Fibroblast of gingiva (primary cell): ENCODE results near the gene ZNF264.
"Not testable (repeated sequence)": the region's sequence is repeated elsewhere in the genome, so short reads cannot be mapped to it uniquely, and the experiment has no call there.

Source experiments
- DNase-seq: peaks from one replicate; pipeline ENCODE4 v3.0.0-alpha.2; 2011; ENCODE audit warnings: low read depth

Gene ZNF264

GRCh38 chr19:57191141-57192076, at the start of gene ZNF264:
Gene ZNF264, plus strand, starts transcription at chr19:57191500. Its CDS starts 414 bp downstream, at chr19:57191914.
- DNase-seq = peak; percentile 84

GRCh38 chr19:57141699-57142098, 49.6 kb upstream of the ZNF264 start:
- no peak for DNase-seq

GRCh38 chr19:57152921-57153320, 38.4 kb upstream of the ZNF264 start:
- no peak for DNase-seq

- no peak for DNase-seq
Observed at GRCh38 chr19:57161985-57162539, 29.2 kb upstream of the ZNF264 start.

- DNase-seq = no peak
Observed at GRCh38 chr19:57165846-57166245, 25.5 kb upstream of the ZNF264 start.

- DNase-seq = no peak
Observed at GRCh38 chr19:57167385-57167784, 23.9 kb upstream of the ZNF264 start, which contains the start of gene DUXA. Gene DUXA, minus strand, starts transcription at chr19:57167485. Its CDS starts 42 bp downstream, at chr19:57167443.

- DNase-seq = peak; percentile 9
Observed at GRCh38 chr19:57171551-57172081, 19.7 kb upstream of the ZNF264 start.

- DNase-seq = no peak
Observed at GRCh38 chr19:57190301-57190700, 999 bp upstream of the ZNF264 start.

- no peak for DNase-seq
Observed at GRCh38 chr19:57192077-57192420, 749 bp downstream of the ZNF264 start.

- no peak for DNase-seq
Observed at GRCh38 chr19:57192993-57193392, 1.7 kb downstream of the ZNF264 start.

GRCh38 chr19:57197874-57198273, 6.6 kb downstream of the ZNF264 start:
- not testable (repeated sequence) for DNase-seq

GRCh38 chr19:57202160-57202559, 10.9 kb downstream of the ZNF264 start:
- DNase-seq = no peak

- DNase-seq = no peak
Observed at GRCh38 chr19:57210381-57210780, 19.1 kb downstream of the ZNF264 start.

GRCh38 chr19:57212109-57212508, 20.8 kb downstream of the ZNF264 start:
- DNase-seq = no peak

- no peak for DNase-seq
Observed at GRCh38 chr19:57227502-57227901, 36.2 kb downstream of the ZNF264 start.

GRCh38 chr19:57231686-57232085, 40.4 kb downstream of the ZNF264 start:
- DNase-seq = no peak

- no peak for DNase-seq
Observed at GRCh38 chr19:57233207-57233606, 41.9 kb downstream of the ZNF264 start.

- DNase-seq = no peak
Observed at GRCh38 chr19:57239982-57240310, 48.6 kb downstream of the ZNF264 start.

GRCh38 chr19:57240311-57241090, 49.2 kb downstream of the ZNF264 start, which contains the start of gene ZNF805:
Gene ZNF805, plus strand, starts transcription at chr19:57240632. Its CDS starts 260 bp downstream, at chr19:57240892.
- DNase-seq = peak; percentile 87

GRCh38 chr19:57241176-57241575, 49.9 kb downstream of the ZNF264 start:
- peak; percentile 39 for DNase-seq

- DNase-seq = no peak
Observed at GRCh38 chr19:57242821-57243220, 51.5 kb downstream of the ZNF264 start.

- no peak for DNase-seq
Observed at GRCh38 chr19:57244513-57244912, 53.2 kb downstream of the ZNF264 start.
